ENCODE measurements around the gene DUSP14.

DUSP14 gene

DNA sequence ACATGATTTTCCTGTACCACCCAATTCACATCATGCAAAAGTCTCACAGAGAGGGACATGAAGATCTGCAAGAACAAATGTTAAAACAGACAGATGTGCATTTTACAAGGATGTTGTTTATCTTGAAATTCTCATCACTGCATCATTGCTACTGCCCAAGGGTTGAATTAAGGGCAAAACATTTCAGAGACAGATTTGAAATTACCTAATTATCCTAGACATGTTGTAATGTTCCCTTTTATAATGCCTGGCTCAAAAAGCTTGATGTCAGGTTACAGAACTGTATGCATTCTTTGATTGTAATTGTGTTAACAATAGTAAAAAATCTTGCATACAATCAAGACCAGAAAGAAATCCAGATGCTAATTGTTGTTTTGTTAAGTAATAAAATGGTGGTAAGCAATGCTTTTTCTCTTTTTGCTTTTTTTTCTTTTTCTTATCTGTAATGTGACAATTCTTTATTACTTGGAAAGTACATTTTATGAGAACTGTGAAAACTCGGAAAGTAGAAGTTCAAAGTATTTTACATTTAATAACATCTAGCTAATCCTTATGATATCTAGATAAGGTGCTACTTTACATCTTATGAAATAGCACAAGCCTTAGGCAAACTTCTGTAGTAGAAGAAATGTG lies 3.6 kb upstream of the DUSP14 start:
- H3K4me3 ChIP-seq (ENCODE audit: low read depth, low read length): no peak overlapping the region
- TF ChIP-seq CTCF (IDR thresholded peaks at IDR 0.05; ENCODE audit: borderline replicate concordance, insufficient read depth, low read depth, low read length): no peak

- H3K4me3 ChIP-seq (ENCODE audit: low read depth, low read length): no peak overlapping the region
- TF ChIP-seq CTCF (IDR thresholded peaks at IDR 0.05; ENCODE audit: borderline replicate concordance, insufficient read depth, low read depth, low read length): no peak
Measured at GRCh38 chr17:37488009-37488604, 1.6 kb upstream of the DUSP14 start.

GRCh38 chr17:37488607-37489196 lies 989 bp upstream of the DUSP14 start:
- TF ChIP-seq CTCF (IDR thresholded peaks at IDR 0.05; ENCODE audit: borderline replicate concordance, insufficient read depth, low read depth, low read length): no peak
- peak overlapping the region; percentile 77 for H3K4me3 ChIP-seq (ENCODE audit: low read depth, low read length)

DNA sequence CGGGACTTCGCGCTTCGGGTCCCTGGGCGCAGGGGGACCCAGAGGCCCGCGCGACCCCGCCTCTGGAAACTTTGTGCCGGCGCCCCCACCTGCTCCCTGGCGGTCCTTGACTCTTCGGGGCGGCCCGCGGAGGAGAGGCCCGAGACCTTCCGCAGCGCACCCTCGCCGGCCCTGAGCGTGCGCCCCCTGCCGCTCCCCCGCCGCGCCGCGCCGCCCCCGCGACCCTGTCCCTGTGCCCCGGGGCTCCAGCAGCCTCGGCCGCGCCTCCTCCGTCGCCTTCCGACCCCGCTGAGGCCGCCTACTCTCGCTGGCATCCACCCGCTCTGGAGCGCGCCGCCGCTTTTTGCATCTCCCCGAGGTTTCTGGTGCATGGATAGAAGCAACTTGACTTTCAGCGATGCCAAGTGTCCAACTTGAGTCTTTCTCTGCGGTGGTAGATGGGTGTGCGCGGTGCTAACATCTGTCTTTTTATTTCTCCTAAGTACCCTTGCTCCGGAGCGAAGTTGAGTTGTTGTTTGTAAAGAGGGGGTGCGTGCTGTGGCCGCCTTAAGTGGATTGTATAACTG lies 414 bp downstream of the DUSP14 start:
- peak overlapping the region; percentile 77 for H3K4me3 ChIP-seq (ENCODE audit: low read depth, low read length)
- TF ChIP-seq CTCF (IDR thresholded peaks at IDR 0.05; ENCODE audit: borderline replicate concordance, insufficient read depth, low read depth, low read length): peak; percentile 39; the same call in 1 of the 2 replicates

DNA sequence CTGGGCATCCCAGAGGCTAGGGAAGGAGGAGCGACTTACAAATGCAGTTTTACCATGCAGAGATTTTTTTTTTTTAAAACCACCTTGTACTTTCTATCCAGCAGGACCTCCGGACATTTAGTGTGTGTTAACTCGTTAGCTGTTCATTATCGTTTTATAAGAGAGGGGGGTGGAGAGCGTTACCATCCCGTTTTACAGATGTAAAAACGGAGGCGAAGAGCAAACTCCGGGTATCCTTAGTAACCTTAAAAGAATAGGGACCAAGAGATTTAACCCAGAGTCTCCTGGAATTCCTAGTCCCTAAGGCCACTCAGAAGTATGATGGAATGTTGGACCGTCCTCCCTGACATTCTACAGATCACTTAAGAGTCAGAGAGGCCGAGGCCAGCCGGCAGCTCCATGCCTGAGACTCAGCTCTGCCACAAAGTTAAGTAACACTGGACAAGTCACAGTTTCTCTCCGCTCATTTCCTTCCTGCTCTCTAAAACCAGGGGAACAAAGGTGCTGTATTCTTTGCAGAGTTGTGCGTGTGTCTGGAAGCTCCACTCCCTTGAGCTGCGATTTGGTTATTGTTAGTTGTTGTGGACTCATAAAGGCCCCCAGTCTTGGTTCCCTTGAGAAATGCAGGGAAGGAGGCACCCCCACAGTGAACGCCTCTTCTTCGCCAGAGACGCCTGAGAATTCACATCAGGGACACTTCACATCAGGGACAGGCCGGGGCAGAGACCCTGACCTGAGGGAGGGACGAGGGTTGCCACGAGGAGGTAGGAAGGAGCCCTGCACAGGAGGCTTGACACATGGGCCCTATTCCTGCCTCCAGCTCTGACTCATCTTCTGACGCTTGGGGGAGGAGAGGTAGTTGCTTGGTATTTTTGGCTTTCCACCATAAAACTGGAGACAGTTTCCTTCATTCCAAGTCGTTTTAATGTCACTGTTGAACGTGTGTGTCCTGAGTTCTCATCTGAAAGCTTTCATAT lies 1.2 kb downstream of the DUSP14 start:
- no peak for TF ChIP-seq CTCF (IDR thresholded peaks at IDR 0.05; ENCODE audit: borderline replicate concordance, insufficient read depth, low read depth, low read length)
- peak overlapping the region; percentile 77 for H3K4me3 ChIP-seq (ENCODE audit: low read depth, low read length)

DNA sequence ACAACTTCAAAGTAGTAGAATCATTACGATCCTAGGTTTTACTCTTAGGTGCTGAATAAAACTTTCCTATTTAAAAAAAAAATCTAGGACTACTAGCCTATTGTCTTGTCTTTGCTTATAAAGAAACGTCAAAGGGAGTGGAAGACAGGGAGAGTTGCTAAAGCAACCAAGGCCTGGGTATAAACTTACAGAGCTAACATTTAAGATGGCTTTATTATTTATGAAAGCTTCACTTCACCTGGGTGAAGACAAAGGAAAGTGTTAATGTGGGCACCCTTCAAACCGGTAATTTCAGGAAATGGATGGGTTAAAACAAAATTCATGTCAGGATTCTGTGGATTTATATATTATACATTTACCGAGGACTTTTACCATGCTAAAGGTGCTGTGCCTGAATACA lies 2.5 kb downstream of the DUSP14 start:
- H3K4me3 ChIP-seq (ENCODE audit: low read depth, low read length): no peak overlapping the region
- no peak for TF ChIP-seq CTCF (IDR thresholded peaks at IDR 0.05; ENCODE audit: borderline replicate concordance, insufficient read depth, low read depth, low read length)

Data from GM12875 (cell line).